Thyroid gland (tissue), 4 donors: ENCODE measurements around the gene DIP2B. TPM values are rescaled to one million over a fixed set of nuclear protein-coding genes. Genes with fewer than 3 reads are reported as not detected.

ENCODE experiments used
- DNase-seq, 2 donors: peaks; one replicate each; pipeline ENCODE4 v3.0.0-alpha.2; 2019
- H3K27ac ChIP-seq, 3 donors: fragments of 200-600 bp; sonication (generic); 1 replicate in 2 of 3; 2 replicates in 1 of 3; pipeline ENCODE4 v1.5.1; 2016 to 2019; ENCODE audit warnings: mild to moderate bottlenecking in 1 of 3, moderate library complexity in 1 of 3
- H3K27me3 ChIP-seq: fragments of 200-600 bp; sonication (generic); one replicate; pipeline ENCODE4 v1.5.1; 2019
- H3K36me3 ChIP-seq, 2 donors: fragments of 200-600 bp; sonication (generic); one replicate each; pipeline ENCODE4 v1.5.1; 2016 to 2019
- H3K4me1 ChIP-seq, 2 donors: fragments of 200-600 bp; sonication (generic); one replicate each; pipeline ENCODE4 v1.5.1; 2017 to 2019
- H3K4me3 ChIP-seq, 3 donors: fragments of 200-600 bp; sonication (generic); replicated peaks in 1 of 3; 1 replicate in 2 of 3; 2 replicates in 1 of 3; pipeline ENCODE4 v1.5.1; 2016; ENCODE audit warnings: mild to moderate bottlenecking in 1 of 3
- H3K9me3 ChIP-seq: fragments of 200-600 bp; sonication (generic); one replicate; pipeline ENCODE4 v1.5.1; 2017
- POLR2A ChIP-seq, 2 donors: fragments of 450-650 bp; IDR thresholded peaks; one replicate each; pipeline ENCODE4 v1.6.1; 2017; ENCODE audit warnings: antibody characterized with exemption in 2 of 2, mild to moderate bottlenecking in 2 of 2, moderate library complexity in 1 of 2
- WGBS, 2 donors: methylation state at CpG; one replicate each; pipeline ENCODE4 v1.1.5; 2017; 5-methylcytosine and 5-hydroxymethylcytosine counted together
- intact Hi-C: fragments of 100-400 bp; cut with DNase I; formaldehyde crosslinking; loops from one replicate; pipeline ENCODE4 v1.15.1; 2023
- total RNA-seq, 4 donors: library from RNA; depleted of rRNA; stranded (reverse); fragments of >200 nt; gene quantifications; one replicate each; pipeline ENCODE4 v1.2.3, GENCODE V29; 2016
- TF ChIP-seq, protein P1 (sequence below), 6 experiments: fragments of 200-600 bp in 3 of 6; fragments of 450-650 bp in 3 of 6; sonication (generic) in 3 of 6; IDR thresholded peaks; one replicate each; pipeline ENCODE4 v1.5.1; 2016 to 2019; ENCODE audit warnings: antibody characterized with exemption in 6 of 6, mild to moderate bottlenecking in 2 of 6, inconsistent platforms in 1 of 6, moderate library complexity in 1 of 6

DIP2B gene
- total RNA-seq, 4 donors from 2014 or later: 27.7 to 45.7 (median 32.4) TPM

DNA sequence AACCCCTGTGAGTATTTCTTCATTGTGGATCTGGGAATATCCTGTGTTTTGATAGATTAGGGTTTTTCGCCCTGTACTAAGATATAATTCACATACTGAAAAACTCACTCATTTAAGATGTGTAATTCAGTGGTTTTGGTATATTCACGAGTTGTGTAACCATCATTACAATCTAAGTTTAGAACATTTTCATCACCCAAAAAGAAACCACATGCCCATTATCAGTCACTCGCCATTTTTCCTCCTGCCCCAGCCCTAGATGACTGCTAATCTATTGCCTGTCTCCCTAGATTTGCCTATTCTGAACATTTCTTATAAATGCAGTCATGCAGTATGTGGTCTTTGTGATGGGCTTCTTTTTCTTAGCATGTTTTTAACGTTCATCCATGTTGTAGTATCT lies 191.2 kb downstream of the DIP2B start:
- no peaks in the 10 kb centered on the region for H3K27me3 ChIP-seq
- intact Hi-C loops: no loop called here
- WGBS, 2 donors: 87 to 90% methylated on average over 4 of the region's 4 CpGs
- no peak overlapping the region for H3K4me3 ChIP-seq
- no peaks in the 10 kb centered on the region for H3K9me3 ChIP-seq
- H3K36me3 ChIP-seq: peaks cover 42 to 47% of the 10 kb centered on the region in 2 donors
- no peak overlapping the region for H3K27ac ChIP-seq
- TF ChIP-seq POLR2A (IDR thresholded peaks at IDR 0.05): no peak
- TF ChIP-seq, protein P1, sequence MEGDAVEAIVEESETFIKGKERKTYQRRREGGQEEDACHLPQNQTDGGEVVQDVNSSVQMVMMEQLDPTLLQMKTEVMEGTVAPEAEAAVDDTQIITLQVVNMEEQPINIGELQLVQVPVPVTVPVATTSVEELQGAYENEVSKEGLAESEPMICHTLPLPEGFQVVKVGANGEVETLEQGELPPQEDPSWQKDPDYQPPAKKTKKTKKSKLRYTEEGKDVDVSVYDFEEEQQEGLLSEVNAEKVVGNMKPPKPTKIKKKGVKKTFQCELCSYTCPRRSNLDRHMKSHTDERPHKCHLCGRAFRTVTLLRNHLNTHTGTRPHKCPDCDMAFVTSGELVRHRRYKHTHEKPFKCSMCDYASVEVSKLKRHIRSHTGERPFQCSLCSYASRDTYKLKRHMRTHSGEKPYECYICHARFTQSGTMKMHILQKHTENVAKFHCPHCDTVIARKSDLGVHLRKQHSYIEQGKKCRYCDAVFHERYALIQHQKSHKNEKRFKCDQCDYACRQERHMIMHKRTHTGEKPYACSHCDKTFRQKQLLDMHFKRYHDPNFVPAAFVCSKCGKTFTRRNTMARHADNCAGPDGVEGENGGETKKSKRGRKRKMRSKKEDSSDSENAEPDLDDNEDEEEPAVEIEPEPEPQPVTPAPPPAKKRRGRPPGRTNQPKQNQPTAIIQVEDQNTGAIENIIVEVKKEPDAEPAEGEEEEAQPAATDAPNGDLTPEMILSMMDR (IDR thresholded peaks at IDR 0.05): no peak
- DNase-seq: no peak
- H3K4me1 ChIP-seq: no peaks in the 10 kb centered on the region

DNA sequence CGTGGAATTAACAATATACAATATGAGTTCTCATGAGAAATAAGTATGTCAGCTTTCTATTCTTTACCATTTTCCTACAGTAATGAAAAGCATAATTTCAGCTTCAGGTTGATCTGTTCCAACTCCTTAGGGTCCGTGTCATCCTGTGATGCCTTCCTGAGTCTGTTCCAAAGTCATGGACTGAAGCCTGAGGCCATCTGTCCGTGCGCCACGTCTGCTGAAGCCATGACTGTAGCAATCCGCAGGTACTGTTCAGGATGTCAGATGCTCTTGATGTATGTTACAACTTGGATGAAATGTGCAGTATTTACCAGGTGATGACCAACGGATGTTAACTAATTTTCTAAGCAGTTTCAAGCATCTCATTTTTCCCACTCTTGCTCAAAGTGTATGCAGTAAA lies 192.1 kb downstream of the DIP2B start:
- intact Hi-C loops: no loop called here
- Histone ChIP-seq H3K9me3 (no peaks in the 10 kb centered on the region), H3K27me3 (no peaks in the 10 kb centered on the region), H3K4me1 (no peaks in the 10 kb centered on the region), H3K4me3 (no peak overlapping the region), H3K27ac (no peak overlapping the region), H3K36me3 (peaks cover 41 to 42% of the 10 kb centered on the region in 2 donors)
- TF ChIP-seq, protein P1 (IDR thresholded peaks at IDR 0.05): no peak
- TF ChIP-seq POLR2A (IDR thresholded peaks at IDR 0.05): no peak
- no peak for DNase-seq
- 86 to 96% methylated on average over 7 of the region's 7 CpGs for WGBS, 2 donors

DNA sequence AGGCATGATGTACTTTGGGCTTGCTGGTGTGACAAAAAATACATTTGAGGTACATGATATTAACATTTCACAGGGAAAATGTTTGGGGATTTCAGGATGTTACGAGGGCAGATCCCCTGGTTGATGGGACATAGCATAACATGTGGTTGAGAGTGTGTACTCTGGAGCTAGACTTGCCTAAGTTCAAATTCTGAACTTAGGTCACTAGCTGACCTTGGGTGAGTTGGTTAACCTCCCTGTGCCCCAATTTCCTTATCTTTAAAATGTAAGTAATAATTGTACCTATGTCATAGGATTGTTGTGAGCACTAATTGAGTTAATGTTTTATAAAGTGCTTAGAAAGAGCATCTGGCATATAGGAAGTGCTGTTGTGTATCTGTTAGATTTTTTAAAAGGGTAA lies 194.4 kb downstream of the DIP2B start:
- Histone ChIP-seq H3K4me1 (no peaks in the 10 kb centered on the region), H3K9me3 (no peaks in the 10 kb centered on the region), H3K27ac (no peak overlapping the region), H3K36me3 (peaks cover 37 to 38% of the 10 kb centered on the region in 2 donors), H3K27me3 (no peaks in the 10 kb centered on the region), H3K4me3 (no peak overlapping the region)
- TF ChIP-seq, protein P1 (IDR thresholded peaks at IDR 0.05): no peak
- TF ChIP-seq POLR2A (IDR thresholded peaks at IDR 0.05): no peak
- intact Hi-C loops: no loop called here
- no peak for DNase-seq
- WGBS, 2 donors: 90 to 95% methylated on average over 1 of the region's 1 CpG

DNA sequence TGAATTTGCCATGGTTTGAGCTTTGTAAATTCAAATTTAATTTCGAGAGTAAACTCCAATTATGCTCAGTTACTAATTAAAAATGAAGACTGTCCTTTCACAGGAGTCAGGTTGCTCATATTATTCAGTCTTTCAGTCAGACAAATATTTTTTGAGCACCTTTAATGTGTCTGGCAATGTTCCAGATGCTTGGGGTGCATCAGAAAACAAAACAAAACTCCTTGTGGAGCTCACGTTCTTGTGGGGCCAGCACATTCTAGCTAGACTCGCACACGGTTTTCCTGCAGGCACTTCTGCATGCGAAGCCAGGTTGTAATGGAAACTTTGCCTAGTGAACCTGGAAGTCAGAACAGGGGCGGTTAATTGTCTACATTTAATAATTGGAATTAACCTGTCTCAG lies 195.2 kb downstream of the DIP2B start:
- WGBS, 2 donors: 78 to 87% methylated on average over 6 of the region's 6 CpGs
- no peak for DNase-seq
- Histone ChIP-seq H3K9me3 (no peaks in the 10 kb centered on the region), H3K27me3 (no peaks in the 10 kb centered on the region), H3K27ac (no peak overlapping the region), H3K4me3 (no peak overlapping the region), H3K36me3 (peaks cover 37 to 42% of the 10 kb centered on the region in 2 donors), H3K4me1 (no peaks in the 10 kb centered on the region)
- intact Hi-C loops: no loop called here
- no peak for TF ChIP-seq POLR2A (IDR thresholded peaks at IDR 0.05)
- TF ChIP-seq, protein P1 (IDR thresholded peaks at IDR 0.05): no peak

DNA sequence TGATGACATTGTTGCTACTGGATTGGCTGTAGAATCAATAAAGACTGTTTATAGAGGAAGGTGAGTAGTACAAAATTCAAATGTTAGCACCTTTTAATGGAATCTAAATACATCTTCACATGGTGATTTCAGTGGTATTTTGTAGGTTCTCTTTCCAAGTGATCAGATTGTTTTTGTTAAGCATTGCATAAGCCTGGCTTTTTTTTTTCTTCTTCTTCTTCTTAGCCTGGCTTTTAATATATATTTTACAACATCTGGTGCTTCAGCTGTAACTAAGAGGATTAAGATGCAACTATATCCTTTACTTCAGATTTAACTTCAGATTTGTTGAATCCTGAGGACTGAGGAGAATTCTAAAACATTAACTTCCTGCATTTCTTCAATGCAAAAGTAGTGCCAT lies 201.8 kb downstream of the DIP2B start:
- Histone ChIP-seq H3K27ac (no peak overlapping the region), H3K9me3 (no peaks in the 10 kb centered on the region), H3K36me3 (peaks cover 3 to 28% of the 10 kb centered on the region in 2 donors), H3K4me3 (no peak overlapping the region), H3K4me1 (no peaks in the 10 kb centered on the region), H3K27me3 (no peaks in the 10 kb centered on the region)
- DNase-seq: no peak
- TF ChIP-seq POLR2A (IDR thresholded peaks at IDR 0.05): no peak
- TF ChIP-seq, protein P1 (IDR thresholded peaks at IDR 0.05): no peak
- intact Hi-C loops: no loop called here
